RPMI7951 (cell line): ENCODE results near the gene GLYAT. TPM values are rescaled to one million over a fixed set of nuclear protein-coding genes. Genes with fewer than 3 reads are reported as not detected.
"Not testable (repeated sequence)": the region's sequence is repeated elsewhere in the genome, so short reads cannot be mapped to it uniquely, and the experiment has no call there.

Experiments used
- DNase-seq: peaks from one replicate; pipeline ENCODE4 v3.0.0-alpha.2; 2012; ENCODE audit warnings: low read depth
- total RNA-seq: library from RNA; depleted of rRNA; stranded (reverse); fragments of >200 nt; shearing (Covaris generic); gene quantifications from 2 replicates; pipeline ENCODE4 v1.2.3, GENCODE V29; 2014; rRNA removed

GLYAT gene
- total RNA-seq, 1 experiment from 2014 or later = 0.60 TPM

GRCh38 chr11:58677536-58677935 is 54.2 kb downstream of the GLYAT start:
- not testable (repeated sequence) for DNase-seq

GRCh38 chr11:58676563-58677135 is 55.1 kb downstream of the GLYAT start:
- DNase-seq = no peak

- DNase-seq = peak; percentile 60
These were observed 56.2 kb downstream of the GLYAT start for GRCh38 chr11:58675334-58676155.

- DNase-seq = no peak
These were observed 57.1 kb downstream of the GLYAT start for GRCh38 chr11:58674609-58675008.

GRCh38 chr11:58671983-58672633 is 59.6 kb downstream of the GLYAT start:
- DNase-seq = no peak

- DNase-seq = no peak
These were observed 71.7 kb downstream of the GLYAT start for GRCh38 chr11:58659910-58660570.

- no peak for DNase-seq
These were observed 72.3 kb downstream of the GLYAT start for GRCh38 chr11:58659404-58659803.

Other genes with a start within 250 kb of the GLYAT start
- not detected in 2 replicates for gene OR5B21, start 223.8 kb downstream of the GLYAT start, total RNA-seq
- gene LPXN, start 156.1 kb downstream of the GLYAT start, total RNA-seq = 147 and 149 TPM in 2 replicates
- gene ZFP91, start 152.9 kb downstream of the GLYAT start, total RNA-seq = 64.2 and 77.3 TPM in 2 replicates
- 1.8 and 3.0 TPM in 2 replicates for gene CNTF, start 109.3 kb downstream of the GLYAT start, total RNA-seq
- 2.3 and 2.4 TPM in 2 replicates for gene GLYATL2, start 112.8 kb upstream of the GLYAT start, total RNA-seq
- 1.1 and 1.3 TPM in 2 replicates for gene GLYATL1, start 207.5 kb upstream of the GLYAT start, total RNA-seq